NCI-H526 treated with DMSO at 0.1 percent for 48 hours (cell line): ENCODE results near the gene STAT3.
"Not testable (repeated sequence)": the region's sequence is repeated elsewhere in the genome, so short reads cannot be mapped to it uniquely, and the experiment has no call there.

ENCODE experiments used
- DNase-seq: peaks from one replicate; lab custom pipeline; 2025; lab: John Stamatoyannopoulos, UW

The STAT3 gene

GRCh38 chr17:42388381-42389134 lies at the start of gene STAT3:
Gene STAT3 (minus strand): TSS chr17:42388442. CDS start chr17:42348516, 39,926 bp downstream.
- DNase-seq, result peak; percentile 98

- DNase-seq, result no peak
These were observed 48.1 kb upstream of the STAT3 start for GRCh38 chr17:42436391-42436790.

GRCh38 chr17:42431758-42432161 lies 43.5 kb upstream of the STAT3 start:
- no peak for DNase-seq

GRCh38 chr17:42429726-42430447 lies 41.6 kb upstream of the STAT3 start:
- DNase-seq, result no peak

GRCh38 chr17:42428141-42428944 lies 40.1 kb upstream of the STAT3 start:
- DNase-seq, result no peak

- no peak for DNase-seq
These were observed 36.9 kb upstream of the STAT3 start for GRCh38 chr17:42424991-42425610.

- no peak for DNase-seq
These were observed 35.5 kb upstream of the STAT3 start for GRCh38 chr17:42423766-42424165.

GRCh38 chr17:42422958-42423712 lies 34.9 kb upstream of the STAT3 start, which contains the start of gene CAVIN1:
Gene CAVIN1 (minus strand): TSS chr17:42423256. CDS start chr17:42423097, 159 bp downstream.
- DNase-seq, result no peak

- DNase-seq, result no peak
These were observed 34.2 kb upstream of the STAT3 start for GRCh38 chr17:42422412-42422957.

- DNase-seq, result no peak
These were observed 33.5 kb upstream of the STAT3 start for GRCh38 chr17:42421507-42422338.

- no peak for DNase-seq
These were observed 32.9 kb upstream of the STAT3 start for GRCh38 chr17:42421136-42421506.

- DNase-seq, result not testable (repeated sequence)
These were observed 29.7 kb upstream of the STAT3 start for GRCh38 chr17:42417981-42418380.

GRCh38 chr17:42414704-42415409 lies 26.6 kb upstream of the STAT3 start:
- no peak for DNase-seq

- no peak for DNase-seq
These were observed 25.3 kb upstream of the STAT3 start for GRCh38 chr17:42413464-42414040.

- no peak for DNase-seq
These were observed 23.9 kb upstream of the STAT3 start for GRCh38 chr17:42411905-42412679.

GRCh38 chr17:42411361-42411760 lies 23.1 kb upstream of the STAT3 start:
- DNase-seq, result no peak

GRCh38 chr17:42410319-42410685 lies 22.1 kb upstream of the STAT3 start:
- DNase-seq, result no peak
